SK-N-SH treated with all-trans-retinoic acid at 6 μM for 48 hours (cell line): ENCODE data around the gene SPEN.

Experiments used
- ATAC-seq: fragments of 200-7000 bp; cut with Tn5 transposase; 3 replicates; pipeline ENCODE4 v1.9.1; 2020; ENCODE audit warnings: mild to moderate bottlenecking, moderate library complexity
- BACH2 ChIP-seq: fragments of 250-450 bp; sonication (Bioruptor Pico); IDR thresholded peaks from 2 replicates; pipeline ENCODE4 v1.9.0; 2021; ENCODE audit warnings: mild to moderate bottlenecking, borderline replicate concordance
- CREB5 ChIP-seq: fragments of 250-450 bp; sonication (Bioruptor Pico); IDR thresholded peaks from 2 replicates; pipeline ENCODE4 v1.5.1; 2020; ENCODE audit warnings: low read depth, mild to moderate bottlenecking, moderate library complexity
- CSDC2 ChIP-seq: fragments of 250-450 bp; sonication (Bioruptor Pico); IDR thresholded peaks from 2 replicates; pipeline ENCODE4 v1.5.0; 2020; ENCODE audit warnings: mild to moderate bottlenecking, moderate library complexity
- ESRRG ChIP-seq: fragments of 250-450 bp; sonication (Bioruptor Pico); IDR thresholded peaks from 2 replicates; pipeline ENCODE4 v1.6.1; 2021; ENCODE audit warnings: mild to moderate bottlenecking
- ISL1 ChIP-seq: fragments of 250-450 bp; sonication (Bioruptor Pico); IDR thresholded peaks from 2 replicates; pipeline ENCODE4 v2.1.2; 2022; ENCODE audit warnings: mild to moderate bottlenecking, moderate library complexity
- OSR1 ChIP-seq: fragments of 250-450 bp; sonication (Bioruptor Pico); IDR thresholded peaks from 2 replicates; pipeline ENCODE4 v1.8.0; 2022; ENCODE audit warnings: moderate library complexity, mild to moderate bottlenecking, inconsistent platforms
- PATZ1 ChIP-seq: fragments of 250-450 bp; sonication (Bioruptor Pico); IDR thresholded peaks from 2 replicates; pipeline ENCODE4 v1.8.0; 2020; ENCODE audit warnings: mild to moderate bottlenecking, moderate library complexity, borderline replicate concordance
- POU6F1 ChIP-seq: fragments of 250-450 bp; sonication (Bioruptor Pico); IDR thresholded peaks from 2 replicates; pipeline ENCODE4 v1.8.0; 2021; ENCODE audit warnings: low read depth, mild to moderate bottlenecking, moderate library complexity, borderline replicate concordance
- PPARA ChIP-seq: fragments of 250-450 bp; sonication (Bioruptor Pico); IDR thresholded peaks from 2 replicates; pipeline ENCODE4 v1.5.0; 2020; ENCODE audit warnings: mild to moderate bottlenecking, borderline replicate concordance
- RARB ChIP-seq: fragments of 250-450 bp; sonication (Bioruptor Pico); IDR thresholded peaks from 2 replicates; pipeline ENCODE4 v1.8.0; 2021; ENCODE audit warnings: mild to moderate bottlenecking, moderate library complexity
- TCF4 ChIP-seq: fragments of 250-450 bp; sonication (Bioruptor Pico); IDR thresholded peaks from 2 replicates; pipeline ENCODE4 v1.8.0; 2021; ENCODE audit warnings: mild to moderate bottlenecking, moderate library complexity, borderline replicate concordance
- TSHZ2 ChIP-seq: fragments of 250-450 bp; sonication (Bioruptor Pico); IDR thresholded peaks from 2 replicates; pipeline ENCODE4 v1.5.0; 2020; ENCODE audit warnings: mild to moderate bottlenecking, moderate library complexity
- ZC3H10 ChIP-seq: fragments of 250-450 bp; sonication (Bioruptor Pico); IDR thresholded peaks from 2 replicates; pipeline ENCODE4 v1.5.1; 2021; ENCODE audit warnings: mild to moderate bottlenecking, moderate library complexity
- ZFP30 ChIP-seq: fragments of 450-650 bp; formaldehyde crosslinking; IDR thresholded peaks from 2 replicates; pipeline ENCODE4 v1.5.0; 2022; ENCODE audit warnings: mild to moderate bottlenecking, moderate library complexity
- ZNF565 ChIP-seq: fragments of 450-650 bp; formaldehyde crosslinking; conservative IDR thresholded peaks from 2 replicates; pipeline ENCODE4 v1.5.0; 2020; ENCODE audit warnings: low read depth, mild to moderate bottlenecking, moderate library complexity
- ZNF70 ChIP-seq: fragments of 450-650 bp; formaldehyde crosslinking; IDR thresholded peaks from 2 replicates; pipeline ENCODE4 v1.5.0; 2020; ENCODE audit warnings: mild to moderate bottlenecking, moderate library complexity
- ZNF8 ChIP-seq: fragments of 450-650 bp; formaldehyde crosslinking; IDR thresholded peaks from 2 replicates; pipeline ENCODE4 v1.5.0; 2020; ENCODE audit warnings: mild to moderate bottlenecking, moderate library complexity
- TF ChIP-seq, protein P1 (sequence below): fragments of 250-450 bp; sonication (Bioruptor Pico); IDR thresholded peaks from 2 replicates; pipeline ENCODE4 v1.5.1; 2021; ENCODE audit warnings: mild to moderate bottlenecking, moderate library complexity

The SPEN gene

DNA sequence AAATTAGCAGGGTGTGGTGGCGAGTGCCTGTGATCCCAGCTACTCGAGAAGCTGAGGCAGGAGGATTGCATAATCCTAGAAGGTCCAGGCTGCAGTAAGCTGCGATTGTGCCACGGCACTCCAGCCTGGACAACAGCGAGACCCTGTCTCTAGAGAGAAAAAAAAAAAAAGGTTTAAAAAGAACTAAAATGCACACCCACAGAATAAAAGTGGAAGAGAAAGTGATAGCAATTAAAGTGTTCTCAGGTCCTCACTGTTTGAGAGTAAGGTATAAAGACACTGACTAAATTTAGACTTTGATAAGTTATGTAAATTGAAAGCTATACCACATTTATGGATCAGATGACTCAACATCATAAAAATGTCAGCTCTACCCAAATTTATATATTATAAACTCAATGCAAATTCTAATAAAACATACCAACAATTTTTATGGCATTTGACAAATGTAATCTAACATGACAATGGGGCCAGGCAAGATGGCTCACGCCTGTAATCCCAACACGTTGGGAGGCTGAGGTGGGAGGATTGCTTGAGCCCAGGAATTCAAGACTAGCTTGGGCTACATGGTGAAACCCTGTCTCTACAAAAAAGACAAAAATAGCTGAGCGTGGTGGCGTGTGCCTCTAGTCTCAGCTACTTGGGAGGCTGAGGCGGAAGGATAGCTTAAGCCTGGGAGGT is 116.6 kb downstream of the SPEN start:
- ATAC-seq, result no peak
- TF ChIP-seq POU6F1, result no peak
- TF ChIP-seq OSR1 (CRISPR knock-in tag), result no peak
- no peak for TF ChIP-seq ZNF565 (CRISPR knock-in tag)
- TF ChIP-seq ZNF8 (CRISPR knock-in tag), result no peak
- TF ChIP-seq ZFP30 (CRISPR knock-in tag), result no peak
- TF ChIP-seq ZNF70, result no peak
- TF ChIP-seq RARB (CRISPR knock-in tag), result no peak
- TF ChIP-seq ISL1 (CRISPR knock-in tag), result no peak
- TF ChIP-seq BACH2 (CRISPR knock-in tag), result no peak
- no peak for TF ChIP-seq TCF4
- no peak for TF ChIP-seq PATZ1 (CRISPR knock-in tag)
- TF ChIP-seq CSDC2 (CRISPR knock-in tag), result no peak
- TF ChIP-seq ESRRG (CRISPR knock-in tag), result no peak
- no peak for TF ChIP-seq ZC3H10
- no peak for TF ChIP-seq TSHZ2
- TF ChIP-seq CREB5 (CRISPR knock-in tag), result no peak

DNA sequence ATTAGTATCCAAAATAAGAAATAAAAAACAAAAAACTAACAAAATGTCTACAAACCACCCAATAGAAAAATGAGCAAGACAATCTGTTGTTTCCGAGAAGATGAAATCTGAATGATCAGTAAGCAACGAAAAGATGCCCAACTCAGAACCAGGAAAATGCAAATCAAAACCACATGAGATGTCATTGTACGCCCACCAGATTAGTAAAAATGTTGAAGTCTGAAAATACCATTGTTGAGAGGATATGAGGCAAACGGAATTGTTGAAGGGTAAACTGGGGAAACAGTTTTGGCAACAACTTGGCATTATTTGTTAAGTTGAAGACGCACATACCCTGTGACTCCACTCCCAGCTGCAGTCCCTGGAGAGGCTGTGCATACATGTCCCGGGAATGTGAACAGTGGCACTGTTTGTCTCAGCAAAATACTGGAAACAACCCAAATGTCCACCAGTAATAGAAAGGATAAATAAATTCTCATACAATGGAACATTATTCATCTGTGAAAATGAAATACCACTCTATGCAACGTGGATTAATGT is 117.8 kb downstream of the SPEN start:
- TF ChIP-seq, protein P1, sequence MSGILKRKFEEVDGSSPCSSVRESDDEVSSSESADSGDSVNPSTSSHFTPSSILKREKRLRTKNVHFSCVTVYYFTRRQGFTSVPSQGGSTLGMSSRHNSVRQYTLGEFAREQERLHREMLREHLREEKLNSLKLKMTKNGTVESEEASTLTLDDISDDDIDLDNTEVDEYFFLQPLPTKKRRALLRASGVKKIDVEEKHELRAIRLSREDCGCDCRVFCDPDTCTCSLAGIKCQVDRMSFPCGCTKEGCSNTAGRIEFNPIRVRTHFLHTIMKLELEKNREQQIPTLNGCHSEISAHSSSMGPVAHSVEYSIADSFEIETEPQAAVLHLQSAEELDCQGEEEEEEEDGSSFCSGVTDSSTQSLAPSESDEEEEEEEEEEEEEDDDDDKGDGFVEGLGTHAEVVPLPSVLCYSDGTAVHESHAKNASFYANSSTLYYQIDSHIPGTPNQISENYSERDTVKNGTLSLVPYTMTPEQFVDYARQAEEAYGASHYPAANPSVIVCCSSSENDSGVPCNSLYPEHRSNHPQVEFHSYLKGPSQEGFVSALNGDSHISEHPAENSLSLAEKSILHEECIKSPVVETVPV (CRISPR knock-in tag), result no peak
- TF ChIP-seq PPARA (CRISPR knock-in tag) (no peak), TSHZ2 (no peak)
- ATAC-seq, result peak; percentile 80
